ENCODE measurements around the gene CDH8.

GRCh38 chr16:61940611-61941010 is 95.6 kb downstream of the CDH8 start:
- no peak for TF ChIP-seq CTCF (IDR thresholded peaks at IDR 0.05; ENCODE audit: low read depth, low read length, missing input control)
- TF ChIP-seq EGR1 (IDR thresholded peaks at IDR 0.05; ENCODE audit: low read depth in 2 of 2) = no peak
- no peak for TF ChIP-seq REST (IDR thresholded peaks at IDR 0.05)
- no peak for TF ChIP-seq MAX (IDR thresholded peaks at IDR 0.05)
- no peak for TF ChIP-seq SP1 (IDR thresholded peaks at IDR 0.05)
- no peak for TF ChIP-seq JUND (IDR thresholded peaks at IDR 0.05)
- no peak for TF ChIP-seq GABPA (IDR thresholded peaks at IDR 0.05 in 1 of 2, conservative IDR thresholded peaks at IDR 0.05 in 1 of 2)
- no peak for TF ChIP-seq YY1 (IDR thresholded peaks at IDR 0.05)
- no peak for TF ChIP-seq RAD21 (IDR thresholded peaks at IDR 0.05)
- no peak for TF ChIP-seq HNF4A (conservative IDR thresholded peaks at IDR 0.05)
- TF ChIP-seq TAF1 (conservative IDR thresholded peaks at IDR 0.05) = no peak
- TF ChIP-seq ZBTB33 (IDR thresholded peaks at IDR 0.05) = no peak
